Measurements from ENCODE around the gene UNC45B. TPM values are rescaled to one million over a fixed set of nuclear protein-coding genes. Genes with fewer than 3 reads are reported as not detected.
"Not testable (repeated sequence)": the region's sequence is repeated elsewhere in the genome, so short reads cannot be mapped to it uniquely, and the experiment has no call there.

The UNC45B gene
- polyA plus RNA-seq (2013): not detected

- H3K9me3 ChIP-seq (ENCODE audit: control extremely low read depth in 1 of 5, control insufficient read depth in 4 of 5, insufficient read depth in 2 of 5, low read depth in 1 of 5, low read length in 4 of 5): no peaks in the 10 kb centered on the region
- H3K27ac ChIP-seq (ENCODE audit: insufficient read depth in 1 of 2, low read depth in 1 of 2, low read length in 2 of 2, poor library complexity in 1 of 2, severe bottlenecking in 2 of 2): no peak within 1 kb of the TSS
- POLR2A ChIA-PET: no interaction called here
- H3K36me3 ChIP-seq (ENCODE audit: control insufficient read depth in 4 of 4, insufficient read depth in 4 of 4, low read length in 3 of 4): no peaks in the 10 kb centered on the region
- WGBS (ENCODE audit: insufficient coverage): 90% methylated on average over 2 of the region's 4 CpGs
- DNase-seq: no peak
- no peak within 1 kb of the TSS for H3K4me3 ChIP-seq (ENCODE audit: control insufficient read depth in 1 of 7, extremely low read depth in 1 of 7, insufficient read depth in 4 of 7, low read depth in 2 of 7, low read length in 6 of 7)
- CTCF ChIA-PET: no interaction called here
- H3K4me1 ChIP-seq (ENCODE audit: control extremely low read depth in 1 of 4, control insufficient read depth in 4 of 4, insufficient read depth in 4 of 4, low read length in 3 of 4): peaks cover 0 to under 1% (median 0%) of the 10 kb centered on the region in 4 experiments
- peaks cover 0 to 4% (median 0%) of the 10 kb centered on the region in 5 experiments for H3K27me3 ChIP-seq (replicated peaks in 2 of 5; ENCODE audit: control insufficient read depth in 4 of 5, insufficient read depth in 5 of 5, low read length in 4 of 5)
Measured at GRCh38 chr17:35147375-35147905, at the start of gene UNC45B. Gene UNC45B (plus strand): TSS chr17:35147817. CDS start chr17:35148264, 447 bp downstream.

GRCh38 chr17:35099908-35100307 is 47.7 kb upstream of the UNC45B start:
- Histone ChIP-seq H3K9me3 (ENCODE audit: control extremely low read depth in 1 of 5, control insufficient read depth in 4 of 5, insufficient read depth in 2 of 5, low read depth in 1 of 5, low read length in 4 of 5) (no peaks in the 10 kb centered on the region), H3K27ac (ENCODE audit: insufficient read depth in 1 of 2, low read depth in 1 of 2, low read length in 2 of 2, poor library complexity in 1 of 2, severe bottlenecking in 2 of 2) (no peak overlapping the region), H3K4me1 (ENCODE audit: control extremely low read depth in 1 of 4, control insufficient read depth in 4 of 4, insufficient read depth in 4 of 4, low read length in 3 of 4) (no peaks in the 10 kb centered on the region), H3K27me3 (replicated peaks in 2 of 5; ENCODE audit: control insufficient read depth in 4 of 5, insufficient read depth in 5 of 5, low read length in 4 of 5) (no peaks in the 10 kb centered on the region), H3K4me3 (ENCODE audit: control insufficient read depth in 1 of 7, extremely low read depth in 1 of 7, insufficient read depth in 4 of 7, low read depth in 2 of 7, low read length in 6 of 7) (no peak overlapping the region), H3K36me3 (ENCODE audit: control insufficient read depth in 4 of 4, insufficient read depth in 4 of 4, low read length in 3 of 4) (peaks cover 3 to 55% (median 39%) of the 10 kb centered on the region in 4 experiments)
- 97% methylated on average over 3 of the region's 3 CpGs for WGBS (ENCODE audit: insufficient coverage)
- POLR2A ChIA-PET: no interaction called here
- CTCF ChIA-PET: interaction anchor here (1.3 to 1.4 kb wide), 2 partner anchors 10 to 23 kb away, joined by 3 to 5 read pairs; no protein-coding TSS in a partner anchor
- no peak for DNase-seq

- H3K4me3 ChIP-seq (ENCODE audit: control insufficient read depth in 1 of 7, extremely low read depth in 1 of 7, insufficient read depth in 4 of 7, low read depth in 2 of 7, low read length in 6 of 7): no peak overlapping the region
- peaks cover 7 to 66% (median 49%) of the 10 kb centered on the region in 4 experiments for H3K36me3 ChIP-seq (ENCODE audit: control insufficient read depth in 4 of 4, insufficient read depth in 4 of 4, low read length in 3 of 4)
- H3K27me3 ChIP-seq (replicated peaks in 2 of 5; ENCODE audit: control insufficient read depth in 4 of 5, insufficient read depth in 5 of 5, low read length in 4 of 5): no peaks in the 10 kb centered on the region
- ChIA-PET CTCF (interaction anchor here (1.4 kb wide), 1 partner anchor 11 kb away, joined by 5 read pairs; no protein-coding TSS in a partner anchor), POLR2A (no interaction called here)
- DNase-seq: no peak
- no peaks in the 10 kb centered on the region for H3K4me1 ChIP-seq (ENCODE audit: control extremely low read depth in 1 of 4, control insufficient read depth in 4 of 4, insufficient read depth in 4 of 4, low read length in 3 of 4)
- H3K9me3 ChIP-seq (ENCODE audit: control extremely low read depth in 1 of 5, control insufficient read depth in 4 of 5, insufficient read depth in 2 of 5, low read depth in 1 of 5, low read length in 4 of 5): peaks cover 0 to 5% (median 0%) of the 10 kb centered on the region in 5 experiments
- 95% methylated on average over 12 of the region's 14 CpGs for WGBS (ENCODE audit: insufficient coverage)
- no peak overlapping the region for H3K27ac ChIP-seq (ENCODE audit: insufficient read depth in 1 of 2, low read depth in 1 of 2, low read length in 2 of 2, poor library complexity in 1 of 2, severe bottlenecking in 2 of 2)
Measured at GRCh38 chr17:35101036-35101435, 46.6 kb upstream of the UNC45B start.

- DNase-seq: no peak
- peaks cover 0 to 6% (median 0%) of the 10 kb centered on the region in 5 experiments for H3K9me3 ChIP-seq (ENCODE audit: control extremely low read depth in 1 of 5, control insufficient read depth in 4 of 5, insufficient read depth in 2 of 5, low read depth in 1 of 5, low read length in 4 of 5)
- H3K27ac ChIP-seq (ENCODE audit: insufficient read depth in 1 of 2, low read depth in 1 of 2, low read length in 2 of 2, poor library complexity in 1 of 2, severe bottlenecking in 2 of 2): no peak overlapping the region
- ChIA-PET CTCF (interaction anchor here (2.6 kb wide), 1 partner anchor 102 kb away, joined by 6 read pairs; no protein-coding TSS in a partner anchor), POLR2A (no interaction called here)
- H3K4me1 ChIP-seq (ENCODE audit: control extremely low read depth in 1 of 4, control insufficient read depth in 4 of 4, insufficient read depth in 4 of 4, low read length in 3 of 4): no peaks in the 10 kb centered on the region
- no CpG with 5 or more reads among the region's 2 CpGs for WGBS (ENCODE audit: insufficient coverage)
- no peak overlapping the region for H3K4me3 ChIP-seq (ENCODE audit: control insufficient read depth in 1 of 7, extremely low read depth in 1 of 7, insufficient read depth in 4 of 7, low read depth in 2 of 7, low read length in 6 of 7)
- H3K36me3 ChIP-seq (ENCODE audit: control insufficient read depth in 4 of 4, insufficient read depth in 4 of 4, low read length in 3 of 4): peaks cover 11 to 70% (median 56%) of the 10 kb centered on the region in 4 experiments
- no peaks in the 10 kb centered on the region for H3K27me3 ChIP-seq (replicated peaks in 2 of 5; ENCODE audit: control insufficient read depth in 4 of 5, insufficient read depth in 5 of 5, low read length in 4 of 5)
Measured at GRCh38 chr17:35101725-35102124, 45.9 kb upstream of the UNC45B start.

- no peak for DNase-seq
- 100% methylated on average over 4 of the region's 5 CpGs for WGBS (ENCODE audit: insufficient coverage)
- POLR2A ChIA-PET: no interaction called here
- H3K36me3 ChIP-seq (ENCODE audit: control insufficient read depth in 4 of 4, insufficient read depth in 4 of 4, low read length in 3 of 4): peaks cover 8 to 73% (median 55%) of the 10 kb centered on the region in 4 experiments
- no peak overlapping the region for H3K4me3 ChIP-seq (ENCODE audit: control insufficient read depth in 1 of 7, extremely low read depth in 1 of 7, insufficient read depth in 4 of 7, low read depth in 2 of 7, low read length in 6 of 7)
- no peaks in the 10 kb centered on the region for H3K27me3 ChIP-seq (replicated peaks in 2 of 5; ENCODE audit: control insufficient read depth in 4 of 5, insufficient read depth in 5 of 5, low read length in 4 of 5)
- no peaks in the 10 kb centered on the region for H3K4me1 ChIP-seq (ENCODE audit: control extremely low read depth in 1 of 4, control insufficient read depth in 4 of 4, insufficient read depth in 4 of 4, low read length in 3 of 4)
- H3K27ac ChIP-seq (ENCODE audit: insufficient read depth in 1 of 2, low read depth in 1 of 2, low read length in 2 of 2, poor library complexity in 1 of 2, severe bottlenecking in 2 of 2): no peak overlapping the region
- peaks cover 0 to 6% (median 0%) of the 10 kb centered on the region in 5 experiments for H3K9me3 ChIP-seq (ENCODE audit: control extremely low read depth in 1 of 5, control insufficient read depth in 4 of 5, insufficient read depth in 2 of 5, low read depth in 1 of 5, low read length in 4 of 5)
- CTCF ChIA-PET: interaction anchor here (0.8 to 2.6 kb wide), 8 partner anchors 10 to 106 kb away, joined by 3 to 6 read pairs (median 3); no protein-coding TSS in a partner anchor
Measured at GRCh38 chr17:35103271-35103670, 44.3 kb upstream of the UNC45B start.

GRCh38 chr17:35104844-35105450 is 42.7 kb upstream of the UNC45B start:
- DNase-seq: no peak
- peaks cover 8 to 59% (median 44%) of the 10 kb centered on the region in 4 experiments for H3K36me3 ChIP-seq (ENCODE audit: control insufficient read depth in 4 of 4, insufficient read depth in 4 of 4, low read length in 3 of 4)
- H3K4me3 ChIP-seq (ENCODE audit: control insufficient read depth in 1 of 7, extremely low read depth in 1 of 7, insufficient read depth in 4 of 7, low read depth in 2 of 7, low read length in 6 of 7): no peak overlapping the region
- peaks cover 0 to 6% (median 0%) of the 10 kb centered on the region in 5 experiments for H3K9me3 ChIP-seq (ENCODE audit: control extremely low read depth in 1 of 5, control insufficient read depth in 4 of 5, insufficient read depth in 2 of 5, low read depth in 1 of 5, low read length in 4 of 5)
- no peak overlapping the region for H3K27ac ChIP-seq (ENCODE audit: insufficient read depth in 1 of 2, low read depth in 1 of 2, low read length in 2 of 2, poor library complexity in 1 of 2, severe bottlenecking in 2 of 2)
- ChIA-PET POLR2A (no interaction called here), CTCF (interaction anchor here (1.2 to 1.8 kb wide), 3 partner anchors 10 to 15 kb away, joined by 4 to 6 read pairs (median 6); no protein-coding TSS in a partner anchor)
- H3K27me3 ChIP-seq (replicated peaks in 2 of 5; ENCODE audit: control insufficient read depth in 4 of 5, insufficient read depth in 5 of 5, low read length in 4 of 5): no peaks in the 10 kb centered on the region
- WGBS (ENCODE audit: insufficient coverage): 89% methylated on average over 1 of the region's 5 CpGs
- H3K4me1 ChIP-seq (ENCODE audit: control extremely low read depth in 1 of 4, control insufficient read depth in 4 of 4, insufficient read depth in 4 of 4, low read length in 3 of 4): no peaks in the 10 kb centered on the region

GRCh38 chr17:35110791-35111190 is 36.8 kb upstream of the UNC45B start:
- H3K9me3 ChIP-seq (ENCODE audit: control extremely low read depth in 1 of 5, control insufficient read depth in 4 of 5, insufficient read depth in 2 of 5, low read depth in 1 of 5, low read length in 4 of 5); H3K4me3 ChIP-seq (ENCODE audit: control insufficient read depth in 1 of 7, extremely low read depth in 1 of 7, insufficient read depth in 4 of 7, low read depth in 2 of 7, low read length in 6 of 7); H3K4me1 ChIP-seq (ENCODE audit: control extremely low read depth in 1 of 4, control insufficient read depth in 4 of 4, insufficient read depth in 4 of 4, low read length in 3 of 4); H3K27me3 ChIP-seq (replicated peaks in 2 of 5; ENCODE audit: control insufficient read depth in 4 of 5, insufficient read depth in 5 of 5, low read length in 4 of 5); H3K27ac ChIP-seq (ENCODE audit: insufficient read depth in 1 of 2, low read depth in 1 of 2, low read length in 2 of 2, poor library complexity in 1 of 2, severe bottlenecking in 2 of 2); DNase-seq; POLR2A ChIA-PET: not testable (repeated sequence)
- CTCF ChIA-PET: interaction anchor here (1.0 kb wide), 1 partner anchor 21 kb away, joined by 4 read pairs; no protein-coding TSS in a partner anchor
- peaks cover 11 to 30% (median 14%) of the 10 kb centered on the region in 4 experiments for H3K36me3 ChIP-seq (ENCODE audit: control insufficient read depth in 4 of 4, insufficient read depth in 4 of 4, low read length in 3 of 4)
- over 99% methylated on average over 11 of the region's 17 CpGs for WGBS (ENCODE audit: insufficient coverage)

Measured in common myeloid progenitor, CD34-positive (primary cell).